Measurements from ENCODE around the gene THEMIS.

DNA sequence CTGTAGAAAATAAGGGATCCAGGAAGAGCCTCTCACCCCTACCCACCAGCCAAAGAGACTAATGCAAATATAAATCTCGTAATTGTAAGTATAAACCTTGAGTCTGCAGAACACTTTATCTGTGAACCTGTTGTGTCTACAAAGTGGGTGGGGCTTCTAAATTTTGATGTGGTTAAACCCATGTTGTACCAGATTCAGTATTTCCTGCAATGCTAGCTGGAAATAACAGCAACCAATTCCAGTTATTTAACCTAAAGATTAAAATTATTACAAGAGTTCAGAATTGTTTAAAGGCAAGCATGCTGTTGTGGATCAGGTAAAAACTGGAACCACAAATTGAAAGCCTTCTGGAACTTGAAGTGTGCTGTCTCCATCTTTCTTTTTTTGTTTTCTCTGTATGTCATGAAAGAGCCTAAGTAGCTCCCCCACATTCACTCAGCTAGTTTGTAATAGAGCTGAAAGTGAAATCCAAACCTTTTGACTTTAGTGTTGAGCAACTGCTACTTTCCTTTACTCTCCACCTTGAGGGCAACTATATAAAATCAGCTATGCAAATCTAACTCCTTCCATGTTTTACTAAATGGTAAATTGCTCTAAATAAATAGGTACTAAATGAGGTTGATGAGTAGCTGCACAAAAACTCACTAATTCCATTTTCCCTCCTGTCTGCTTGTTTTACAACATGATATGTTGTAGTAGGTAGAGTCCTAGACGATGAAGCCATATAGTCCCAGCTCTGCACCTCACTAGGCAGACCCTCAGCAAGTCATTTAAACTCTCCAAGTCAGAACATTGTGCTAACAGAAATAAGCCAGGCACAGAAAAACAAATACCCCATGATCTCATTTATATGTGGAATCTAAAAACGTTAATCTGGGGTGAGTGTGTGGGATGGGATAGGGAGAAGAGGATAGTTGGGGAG is 17.9 kb upstream of the THEMIS start:
- TF ChIP-seq, protein P1, sequence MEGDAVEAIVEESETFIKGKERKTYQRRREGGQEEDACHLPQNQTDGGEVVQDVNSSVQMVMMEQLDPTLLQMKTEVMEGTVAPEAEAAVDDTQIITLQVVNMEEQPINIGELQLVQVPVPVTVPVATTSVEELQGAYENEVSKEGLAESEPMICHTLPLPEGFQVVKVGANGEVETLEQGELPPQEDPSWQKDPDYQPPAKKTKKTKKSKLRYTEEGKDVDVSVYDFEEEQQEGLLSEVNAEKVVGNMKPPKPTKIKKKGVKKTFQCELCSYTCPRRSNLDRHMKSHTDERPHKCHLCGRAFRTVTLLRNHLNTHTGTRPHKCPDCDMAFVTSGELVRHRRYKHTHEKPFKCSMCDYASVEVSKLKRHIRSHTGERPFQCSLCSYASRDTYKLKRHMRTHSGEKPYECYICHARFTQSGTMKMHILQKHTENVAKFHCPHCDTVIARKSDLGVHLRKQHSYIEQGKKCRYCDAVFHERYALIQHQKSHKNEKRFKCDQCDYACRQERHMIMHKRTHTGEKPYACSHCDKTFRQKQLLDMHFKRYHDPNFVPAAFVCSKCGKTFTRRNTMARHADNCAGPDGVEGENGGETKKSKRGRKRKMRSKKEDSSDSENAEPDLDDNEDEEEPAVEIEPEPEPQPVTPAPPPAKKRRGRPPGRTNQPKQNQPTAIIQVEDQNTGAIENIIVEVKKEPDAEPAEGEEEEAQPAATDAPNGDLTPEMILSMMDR (IDR thresholded peaks at IDR 0.05), result no peak
- TF ChIP-seq POLR2A (IDR thresholded peaks at IDR 0.05), result no peak
